ENCODE data around the gene FBXW4.
"Not testable (repeated sequence)": the region's sequence is repeated elsewhere in the genome, so short reads cannot be mapped to it uniquely, and the experiment has no call there.

Gene FBXW4

DNA sequence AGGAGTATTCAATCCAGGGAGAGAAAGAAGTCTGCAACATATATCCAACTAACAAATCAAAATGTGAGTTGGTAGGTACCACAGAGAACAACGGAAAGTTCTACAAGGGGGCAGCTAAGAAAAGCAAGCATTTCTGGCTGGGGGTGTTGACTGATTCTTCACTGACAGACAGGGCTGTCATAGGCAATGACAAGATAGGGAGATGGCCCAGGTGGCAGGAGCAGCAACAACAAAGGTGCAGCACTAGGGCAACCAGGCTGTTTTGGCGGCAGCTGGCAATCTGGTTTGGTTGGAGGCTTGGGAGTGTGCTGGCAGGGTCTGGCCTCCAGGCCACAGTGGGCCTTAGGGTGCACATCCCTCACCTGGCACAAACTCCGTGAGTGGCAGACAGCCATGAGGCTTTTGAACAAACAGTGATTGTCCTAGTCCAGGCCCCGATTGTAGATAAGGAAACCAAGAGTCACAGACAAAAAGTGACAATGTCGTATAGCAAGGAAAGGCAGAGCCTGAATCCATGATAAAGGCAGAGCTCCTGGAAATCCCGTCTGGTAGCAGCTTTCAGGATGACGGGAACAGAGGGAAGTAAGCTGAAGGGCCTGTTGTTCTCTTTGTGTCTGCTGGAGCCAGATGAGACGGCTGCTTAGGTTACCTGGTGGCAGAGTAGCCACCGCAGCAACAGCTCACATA lies 78.4 kb downstream of the FBXW4 start:
- no peak for DNase-seq

DNA sequence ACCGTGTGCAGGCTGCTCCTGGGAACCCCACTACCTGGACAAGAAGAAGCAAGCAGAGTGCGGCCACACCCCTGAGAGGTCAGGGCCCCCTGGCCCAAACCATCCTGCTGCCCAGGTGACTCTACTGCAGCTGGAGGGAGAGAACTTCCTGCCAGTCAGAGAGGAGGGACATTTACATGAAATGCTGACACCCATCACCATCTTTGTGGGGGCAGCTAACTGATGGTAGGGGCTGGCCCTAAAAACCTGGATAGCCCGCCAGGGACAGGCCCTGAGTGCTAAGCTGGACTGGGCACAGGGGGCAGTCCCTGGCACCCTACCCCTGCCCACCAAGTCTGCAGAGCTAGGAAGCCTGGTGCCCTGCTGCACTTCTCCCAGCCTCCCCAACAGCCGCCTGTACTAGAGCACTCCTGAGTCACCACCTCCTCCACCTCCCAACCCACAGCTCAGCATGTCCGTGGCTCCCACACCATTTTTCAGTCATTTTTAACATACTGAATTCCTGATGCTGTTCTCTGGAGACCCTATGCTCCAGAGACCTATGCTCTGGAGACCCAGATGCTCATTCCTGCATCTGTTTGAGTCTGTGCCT lies 79.3 kb downstream of the FBXW4 start:
- DNase-seq, result no peak

DNA sequence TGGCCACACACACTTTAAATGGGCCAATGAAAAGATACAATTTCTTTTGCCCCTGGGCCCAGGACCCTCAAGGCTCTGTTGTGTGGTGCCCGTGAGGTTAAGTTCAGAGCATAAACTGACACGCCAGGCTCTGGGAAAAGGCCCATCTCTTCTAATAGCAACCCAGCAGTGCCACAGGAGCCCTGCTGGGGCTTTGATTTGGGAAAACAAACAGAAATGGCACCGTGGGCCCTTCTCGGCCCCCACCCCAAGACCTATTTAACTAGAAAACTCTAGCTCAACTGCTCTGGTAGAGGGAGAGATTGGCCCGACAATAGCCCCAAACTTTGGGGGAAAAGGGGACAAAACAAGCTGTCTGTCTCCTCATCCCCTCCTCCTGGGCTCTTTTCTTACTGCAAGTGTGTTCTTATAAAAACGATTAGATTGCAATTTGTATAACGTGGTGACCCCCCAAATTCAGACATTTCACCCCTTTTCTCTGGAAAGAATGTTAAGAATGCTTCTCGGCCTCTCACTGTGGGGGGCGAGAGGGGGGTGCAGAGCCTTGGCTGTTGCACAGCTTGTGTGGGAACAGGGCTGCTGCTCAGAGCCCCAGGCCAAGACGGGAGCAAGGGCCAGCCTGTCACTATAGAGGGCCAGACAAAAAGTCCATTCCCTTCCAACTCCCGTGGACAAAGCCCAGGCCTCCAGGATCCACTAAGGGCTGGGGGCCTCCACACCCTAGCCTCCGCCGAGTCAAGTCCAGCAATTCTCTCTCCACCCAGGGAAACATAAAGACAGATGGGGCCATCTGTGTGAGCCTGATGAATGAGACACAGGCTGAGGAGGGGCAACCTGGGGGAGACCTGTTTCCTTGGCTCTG lies 80.1 kb downstream of the FBXW4 start:
- peak; percentile 53 for DNase-seq

DNA sequence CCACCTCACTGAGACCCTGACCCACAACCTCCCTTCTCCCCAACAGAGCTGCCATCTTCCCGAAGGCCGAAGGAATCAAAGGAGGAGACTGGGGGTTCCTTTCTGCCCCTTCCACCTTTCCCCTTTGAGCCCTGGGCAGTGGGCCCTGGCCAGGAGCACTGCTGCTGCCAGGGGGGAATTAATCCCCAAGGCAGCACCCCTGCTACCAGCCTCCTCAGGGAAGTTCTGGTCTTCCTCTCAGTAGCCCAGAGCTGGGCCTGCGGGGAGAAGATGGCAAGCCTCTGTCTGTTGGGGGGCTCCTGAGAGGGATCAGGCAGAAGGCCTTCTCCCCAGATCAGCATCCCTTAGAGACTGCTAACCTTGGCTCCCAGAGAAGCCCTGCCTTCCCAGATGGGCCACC lies 81.3 kb downstream of the FBXW4 start:
- no peak for DNase-seq

GRCh38 chr10:101612872-101613271 lies 82.1 kb downstream of the FBXW4 start:
- DNase-seq, result peak; percentile 35

GRCh38 chr10:101612086-101612485 lies 82.9 kb downstream of the FBXW4 start:
- DNase-seq, result no peak

GRCh38 chr10:101611096-101611905 lies 83.7 kb downstream of the FBXW4 start:
- no peak for DNase-seq

DNA sequence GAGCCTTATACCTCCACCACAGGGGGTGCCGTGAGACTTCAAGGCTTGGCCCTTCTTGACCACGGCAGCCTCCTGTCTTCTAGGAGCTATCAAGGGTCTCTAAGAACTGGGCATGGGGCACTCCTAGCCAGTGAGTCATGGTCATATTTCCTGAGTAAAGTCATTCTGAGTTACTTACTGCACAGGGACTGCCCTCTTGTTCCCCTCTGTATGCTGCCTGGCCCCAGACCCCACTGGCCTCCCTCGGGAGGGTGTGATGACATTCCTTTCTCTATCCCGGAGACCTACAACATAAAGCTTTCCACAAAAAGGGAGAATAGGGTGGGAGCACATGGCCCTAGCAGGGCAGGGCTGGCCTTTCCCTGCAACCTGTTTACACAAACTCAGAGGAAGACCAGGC lies 85.5 kb downstream of the FBXW4 start:
- DNase-seq, result no peak

DNA sequence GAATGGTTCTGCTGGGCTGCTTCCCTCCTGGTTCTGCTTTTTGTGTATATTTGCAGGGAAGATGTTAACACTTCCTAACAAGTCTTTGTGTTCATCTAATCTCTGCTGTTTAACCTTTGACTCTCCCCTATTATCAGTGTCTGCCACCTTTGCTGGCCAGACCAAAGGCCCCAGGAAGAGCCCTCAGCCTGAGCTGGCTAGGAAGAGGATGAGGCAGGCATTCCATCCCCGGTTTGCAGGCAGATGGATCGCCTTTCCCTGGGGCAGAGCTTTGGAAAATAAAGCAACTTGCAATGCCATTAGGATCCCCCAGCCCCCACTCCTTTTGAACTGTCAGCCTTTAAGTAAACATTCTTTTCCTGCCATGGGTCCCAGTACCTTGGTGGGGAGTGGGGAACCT lies 87.8 kb downstream of the FBXW4 start:
- DNase-seq, result no peak

- peak; percentile 95 for DNase-seq
Observed at GRCh38 chr10:101602761-101603398, 92.1 kb downstream of the FBXW4 start.

GRCh38 chr10:101601541-101601940 lies 93.4 kb downstream of the FBXW4 start:
- DNase-seq, result no peak

DNA sequence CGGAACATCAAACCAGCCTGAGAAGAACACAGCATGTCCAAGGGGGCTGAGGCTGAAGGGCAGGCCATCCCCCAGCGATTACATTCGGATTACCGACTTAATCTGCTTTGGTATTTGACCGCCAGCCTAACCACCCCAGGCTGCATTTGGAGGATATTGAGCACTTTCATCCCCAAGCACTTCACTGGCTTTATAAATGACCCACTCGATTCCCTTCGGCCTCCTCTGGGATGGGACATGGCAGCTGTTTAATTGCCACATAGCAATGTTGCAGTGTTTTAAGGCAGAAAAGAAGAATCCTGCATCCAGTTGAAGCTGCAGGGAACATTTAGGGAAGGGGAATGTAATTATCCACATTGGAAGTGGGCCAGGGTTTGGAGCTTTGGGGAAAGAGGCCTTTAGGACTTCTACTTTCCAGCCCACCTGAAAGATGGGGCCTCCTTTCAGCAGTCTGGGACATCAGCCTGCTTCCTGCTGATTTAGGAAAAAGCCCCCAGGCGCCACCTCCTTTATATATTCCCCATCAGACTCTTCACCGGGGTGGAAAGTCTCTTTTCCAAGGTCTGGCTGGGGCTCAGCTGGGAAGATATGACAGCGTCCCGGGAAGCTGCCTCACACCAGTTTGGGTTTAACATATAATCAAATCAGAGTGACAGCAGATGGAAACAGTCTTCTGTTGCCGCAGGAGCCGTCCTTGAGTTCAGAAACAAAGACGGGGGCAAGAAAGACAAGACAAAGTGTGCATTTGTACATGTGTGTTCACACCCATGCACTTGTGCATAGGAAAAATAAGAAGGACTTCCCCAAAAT lies 97.7 kb downstream of the FBXW4 start:
- DNase-seq, result peak; percentile 51

DNA sequence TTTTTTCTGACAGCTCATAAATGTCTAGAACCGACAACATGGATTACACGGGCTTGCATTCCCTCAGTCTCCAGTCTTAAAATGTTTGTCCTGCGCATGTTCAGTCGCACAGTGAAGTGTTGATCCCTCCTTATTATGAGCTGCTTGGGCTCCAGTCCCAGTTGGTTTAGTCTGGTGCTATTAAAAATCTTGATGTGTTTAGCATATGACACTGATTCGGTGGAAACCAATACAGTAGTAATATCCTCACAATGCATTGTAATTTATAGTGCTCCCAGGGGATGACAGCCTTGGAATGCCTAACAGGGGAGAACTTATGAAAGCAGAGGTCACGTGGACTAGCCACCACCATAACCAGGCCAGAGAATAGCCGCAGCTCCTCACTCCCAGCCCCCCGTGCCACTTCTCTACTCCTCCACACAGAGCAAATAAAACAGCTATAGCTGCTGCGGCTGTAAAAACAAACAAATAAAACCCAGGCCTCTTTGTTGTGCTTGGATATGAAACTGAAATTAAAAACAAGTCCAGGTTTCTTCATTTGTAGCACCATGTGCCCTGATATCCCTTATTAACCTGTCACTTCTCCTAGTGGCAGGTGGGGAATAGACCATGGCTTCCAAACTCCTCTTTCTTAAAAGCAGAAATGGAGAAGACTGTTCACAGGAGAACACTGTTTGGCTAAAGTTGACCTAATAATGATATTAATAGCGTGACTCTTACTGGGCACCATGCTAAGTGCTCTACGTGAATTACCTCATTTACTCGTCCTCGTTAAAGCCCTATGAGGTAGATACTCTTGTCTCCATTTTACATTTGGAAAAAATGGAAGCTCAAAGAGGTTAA lies 99.2 kb downstream of the FBXW4 start:
- no peak for DNase-seq

DNA sequence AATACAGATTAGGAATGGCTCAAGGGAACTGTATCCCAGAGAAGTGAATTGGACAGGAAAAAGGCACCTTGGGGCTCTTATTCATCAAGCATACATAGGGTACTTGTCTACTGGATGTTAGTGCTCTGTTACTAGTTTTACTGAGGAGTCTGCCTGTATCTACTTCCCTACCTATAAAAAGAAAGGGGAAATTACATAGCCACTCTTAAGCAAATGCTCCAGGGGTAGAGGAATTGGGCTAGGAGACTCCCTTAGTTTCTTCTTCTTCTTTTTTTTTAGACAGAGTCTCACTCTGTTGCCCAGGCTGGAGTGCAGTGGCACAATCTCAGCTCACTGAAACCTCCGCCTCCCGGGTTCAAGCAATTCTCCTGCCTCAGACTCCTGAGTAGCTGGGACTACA lies 101.6 kb downstream of the FBXW4 start:
- not testable (repeated sequence) for DNase-seq

GRCh38 chr10:101588879-101589278 lies 106.1 kb downstream of the FBXW4 start:
- DNase-seq, result no peak

GRCh38 chr10:101587725-101588653 lies 107.0 kb downstream of the FBXW4 start, which contains the start of the genes DPCD and POLL:
Gene DPCD, plus strand, starts transcription at chr10:101588321. Its CDS starts 16 bp downstream, at chr10:101588337.
Gene POLL, minus strand, starts transcription at chr10:101588257. Its CDS starts 897 bp downstream, at chr10:101587360.
- DNase-seq, result peak; percentile 99

DNA sequence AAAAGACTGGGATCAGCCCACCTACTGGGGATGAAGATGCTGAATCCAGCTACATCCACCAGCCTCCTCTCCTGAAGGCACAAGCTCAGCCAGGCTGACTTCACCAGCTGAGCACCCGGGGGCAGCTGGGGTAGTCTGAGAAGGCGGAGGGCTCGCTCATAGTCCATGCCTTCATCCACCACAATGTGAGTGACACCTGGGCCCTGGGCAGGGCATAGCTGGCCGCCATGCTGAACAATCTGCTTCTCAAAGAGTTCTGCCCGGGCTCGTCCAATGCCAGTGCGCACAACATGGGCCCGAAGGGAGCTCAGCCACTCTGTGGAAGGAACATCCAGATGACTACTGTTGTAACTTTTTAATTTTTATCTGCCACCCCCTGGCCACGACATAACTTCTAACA lies 109.1 kb downstream of the FBXW4 start:
- no peak for DNase-seq

DNA sequence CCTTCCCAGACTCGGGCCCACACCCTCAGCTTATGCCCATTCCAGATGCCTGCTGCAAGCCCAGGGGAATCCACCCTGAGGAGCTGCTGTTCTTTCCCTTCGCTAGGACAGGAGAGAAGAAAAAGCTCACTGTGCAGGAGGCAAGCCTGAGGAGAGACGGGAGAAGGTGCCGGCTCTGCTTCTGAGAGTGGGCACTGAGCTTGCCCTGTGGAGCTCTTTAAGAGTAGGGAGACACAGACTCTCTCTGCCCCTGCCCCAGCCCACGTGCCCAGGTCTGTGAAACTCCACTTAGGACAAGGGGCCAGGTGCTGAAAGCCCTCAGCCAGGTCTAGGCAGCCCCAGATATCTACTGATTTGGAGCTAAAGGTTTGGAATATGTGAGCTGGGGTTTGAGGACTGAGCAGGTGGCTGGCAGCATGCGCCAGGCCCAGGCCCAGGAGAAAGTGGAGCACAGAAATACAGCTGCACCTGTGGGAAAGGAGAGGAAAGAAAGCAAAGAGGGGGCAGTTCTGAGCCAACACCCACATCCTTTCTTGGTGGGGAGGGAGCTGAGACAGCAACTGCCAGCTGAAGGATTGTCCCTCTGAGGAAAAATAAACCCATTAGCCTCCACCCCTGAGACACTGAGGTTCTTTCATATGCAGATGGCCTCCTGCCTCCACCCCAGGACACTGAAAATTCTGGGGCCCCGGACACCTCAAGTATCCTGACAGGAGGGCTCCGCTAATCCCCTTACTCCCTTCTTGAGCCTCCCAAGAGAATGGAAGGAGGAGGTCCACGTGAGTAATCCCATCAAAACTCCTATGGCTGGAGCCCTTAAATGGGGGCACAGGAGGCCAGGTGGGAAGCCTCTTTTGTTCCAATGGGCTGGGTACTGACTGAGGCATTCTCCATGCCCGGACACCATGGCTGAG lies 114.2 kb downstream of the FBXW4 start:
- no peak for DNase-seq
